ENCODE data around the gene SALL1.

- TF ChIP-seq CTCF (IDR thresholded peaks at IDR 0.05; ENCODE audit: low read depth, low read length), result no peak
- TF ChIP-seq POLR2A (IDR thresholded peaks at IDR 0.05; ENCODE audit: extremely low read depth, insufficient read length), result no peak
- TF ChIP-seq MAX (IDR thresholded peaks at IDR 0.05; ENCODE audit: low read depth, low read length), result no peak
- no peak for TF ChIP-seq MYC (IDR thresholded peaks at IDR 0.05; ENCODE audit: low read depth, low read length)
Measured at GRCh38 chr16:51155820-51156806, 5.0 kb upstream of the SALL1 start.
